ENCODE measurements around the gene EVA1C.
"Not testable (repeated sequence)": the region's sequence is repeated elsewhere in the genome, so short reads cannot be mapped to it uniquely, and the experiment has no call there.

Gene EVA1C

GRCh38 chr21:32533053-32533452, 120.5 kb downstream of the EVA1C start:
- Mint-ChIP-seq H3K27me3 (no peaks in the 10 kb centered on the region), H3K4me3 (no peak overlapping the region), H3K4me1 (peaks cover 22% of the 10 kb centered on the region), H3K27ac (no peak overlapping the region), H3K9me3 (no peaks in the 10 kb centered on the region)
- no peak for DNase-seq
- no peak for ATAC-seq

GRCh38 chr21:32533611-32534010, 121.1 kb downstream of the EVA1C start:
- H3K27me3 Mint-ChIP-seq = no peaks in the 10 kb centered on the region
- no peak overlapping the region for H3K4me3 Mint-ChIP-seq
- H3K9me3 Mint-ChIP-seq = no peaks in the 10 kb centered on the region
- no peak for ATAC-seq
- no peak for DNase-seq
- no peak overlapping the region for H3K27ac Mint-ChIP-seq
- peaks cover 27% of the 10 kb centered on the region for H3K4me1 Mint-ChIP-seq

- ATAC-seq = no peak
- Mint-ChIP-seq H3K4me1 (peaks cover 32% of the 10 kb centered on the region), H3K27me3 (no peaks in the 10 kb centered on the region), H3K27ac (no peak overlapping the region), H3K9me3 (no peaks in the 10 kb centered on the region), H3K4me3 (no peak overlapping the region)
- DNase-seq = no peak
Observed at GRCh38 chr21:32534113-32534512, 121.6 kb downstream of the EVA1C start.

GRCh38 chr21:32535612-32536011, 123.1 kb downstream of the EVA1C start:
- no peak for ATAC-seq
- Mint-ChIP-seq H3K4me1 (peaks cover 32% of the 10 kb centered on the region), H3K27me3 (no peaks in the 10 kb centered on the region)

GRCh38 chr21:32537569-32537881, 125.0 kb downstream of the EVA1C start:
- Mint-ChIP-seq H3K27me3 (no peaks in the 10 kb centered on the region), H3K4me1 (peaks cover 32% of the 10 kb centered on the region), H3K27ac (no peak overlapping the region), H3K9me3 (no peaks in the 10 kb centered on the region), H3K4me3 (peak overlapping the region in 1 of 2 donors; percentile 16)
- ATAC-seq (no peak), DNase-seq (no peak)

More at GRCh38 chr21:32535612-32536011, 123.1 kb downstream of the EVA1C start:
- Mint-ChIP-seq H3K4me3 (no peak overlapping the region), H3K9me3 (no peaks in the 10 kb centered on the region), H3K27ac (no peak overlapping the region)
- no peak for DNase-seq

- DNase-seq = peak; percentile 24 to 47
Observed at GRCh38 chr21:32538147-32538792, 125.8 kb downstream of the EVA1C start.

GRCh38 chr21:32539378-32539777, 126.9 kb downstream of the EVA1C start:
- Mint-ChIP-seq H3K4me3 (no peak overlapping the region), H3K9me3 (no peaks in the 10 kb centered on the region), H3K4me1 (peaks cover 32% of the 10 kb centered on the region), H3K27ac (no peak overlapping the region), H3K27me3 (no peaks in the 10 kb centered on the region)
- ATAC-seq (no peak), DNase-seq (no peak)

More at GRCh38 chr21:32538147-32538792, 125.8 kb downstream of the EVA1C start:
- peaks cover 32% of the 10 kb centered on the region for H3K4me1 Mint-ChIP-seq
- peak overlapping the region; percentile 36 to 43 for H3K4me3 Mint-ChIP-seq
- peak; percentile 99 for ATAC-seq
- peak overlapping the region in 1 of 2 donors; percentile 10 for H3K27ac Mint-ChIP-seq
- H3K9me3 Mint-ChIP-seq = no peaks in the 10 kb centered on the region
- H3K27me3 Mint-ChIP-seq = no peaks in the 10 kb centered on the region

GRCh38 chr21:32543056-32543455, 130.6 kb downstream of the EVA1C start:
- H3K27me3 Mint-ChIP-seq, H3K4me3 Mint-ChIP-seq, H3K27ac Mint-ChIP-seq, DNase-seq, ATAC-seq, H3K9me3 Mint-ChIP-seq: not testable (repeated sequence)
- peaks cover 21% of the 10 kb centered on the region for H3K4me1 Mint-ChIP-seq

- no peaks in the 10 kb centered on the region for H3K9me3 Mint-ChIP-seq
- peaks cover 11% of the 10 kb centered on the region for H3K4me1 Mint-ChIP-seq
- ATAC-seq = no peak
- no peak overlapping the region for H3K4me3 Mint-ChIP-seq
- no peaks in the 10 kb centered on the region for H3K27me3 Mint-ChIP-seq
- no peak for DNase-seq
- H3K27ac Mint-ChIP-seq = no peak overlapping the region
Observed at GRCh38 chr21:32543975-32544374, 131.5 kb downstream of the EVA1C start.

- no peak for DNase-seq
- Mint-ChIP-seq H3K9me3 (no peaks in the 10 kb centered on the region), H3K27me3 (no peaks in the 10 kb centered on the region), H3K4me1 (peaks cover 10% of the 10 kb centered on the region), H3K27ac (no peak overlapping the region), H3K4me3 (no peak overlapping the region)
- no peak for ATAC-seq
Observed at GRCh38 chr21:32544697-32545096, 132.2 kb downstream of the EVA1C start.

- Mint-ChIP-seq H3K27ac (no peak overlapping the region), H3K4me1 (peaks cover 10% of the 10 kb centered on the region), H3K27me3 (no peaks in the 10 kb centered on the region), H3K9me3 (no peaks in the 10 kb centered on the region), H3K4me3 (no peak overlapping the region)
- DNase-seq (no peak), ATAC-seq (no peak)
Observed at GRCh38 chr21:32545948-32546441, 133.5 kb downstream of the EVA1C start.

GRCh38 chr21:32547018-32547417, 134.5 kb downstream of the EVA1C start:
- Mint-ChIP-seq H3K27ac (no peak overlapping the region), H3K9me3 (no peaks in the 10 kb centered on the region), H3K4me1 (peaks cover 10% of the 10 kb centered on the region), H3K4me3 (no peak overlapping the region), H3K27me3 (no peaks in the 10 kb centered on the region)
- DNase-seq = no peak
- ATAC-seq = no peak

- Mint-ChIP-seq H3K27ac (no peak overlapping the region), H3K4me3 (no peak overlapping the region), H3K9me3 (no peaks in the 10 kb centered on the region), H3K27me3 (no peaks in the 10 kb centered on the region), H3K4me1 (peaks cover 10% of the 10 kb centered on the region)
- ATAC-seq (no peak), DNase-seq (no peak)
Observed at GRCh38 chr21:32548978-32549377, 136.5 kb downstream of the EVA1C start.

- Mint-ChIP-seq H3K27ac (no peak overlapping the region), H3K4me1 (peaks cover 10% of the 10 kb centered on the region)
Observed at GRCh38 chr21:32549440-32549839, 136.9 kb downstream of the EVA1C start.

GRCh38 chr21:32549886-32550285, 137.4 kb downstream of the EVA1C start:
- no peak for DNase-seq
- Mint-ChIP-seq H3K9me3 (no peaks in the 10 kb centered on the region), H3K27me3 (no peaks in the 10 kb centered on the region), H3K4me1 (peaks cover 12% of the 10 kb centered on the region), H3K27ac (no peak overlapping the region), H3K4me3 (no peak overlapping the region)
- ATAC-seq = no peak

More at GRCh38 chr21:32549440-32549839, 136.9 kb downstream of the EVA1C start:
- Mint-ChIP-seq H3K27me3 (no peaks in the 10 kb centered on the region), H3K9me3 (no peaks in the 10 kb centered on the region), H3K4me3 (no peak overlapping the region)
- no peak for DNase-seq
- ATAC-seq = no peak

GRCh38 chr21:32554832-32555638, 142.5 kb downstream of the EVA1C start:
- H3K9me3 Mint-ChIP-seq = no peaks in the 10 kb centered on the region
- peak overlapping the region in 1 of 2 donors; percentile 73 for H3K27ac Mint-ChIP-seq
- DNase-seq = no peak
- H3K4me3 Mint-ChIP-seq = no peak overlapping the region
- no peak for ATAC-seq
- H3K4me1 Mint-ChIP-seq = peaks cover 16% of the 10 kb centered on the region
- H3K27me3 Mint-ChIP-seq = no peaks in the 10 kb centered on the region

Data from stimulated activated naive CD8-positive, alpha-beta T cell treated with anti-CD3 and anti-CD28 coated beads, Interleukin-15, amount 100 ng/mL, for 72 hours (primary cell).